Endothelial cell of umbilical vein (primary cell): ENCODE measurements around the gene CHST11. TPM values are rescaled to one million over a fixed set of nuclear protein-coding genes. Genes with fewer than 3 reads are reported as not detected.

Experiments
- BruUV-seq: library from RNA; stranded (reverse); fragments of 400-500 nt; replicated peaks from 2 replicates; lab custom pipeline; 2021; lab: Mats Ljungman, UMichigan
- CTCF ChIA-PET: fragments of 300-600, 350-600 bp; sonication (Branson Sonifier 250); formaldehyde crosslinking; loops from one replicate; lab custom pipeline; 2021; ENCODE audit warnings: antibody characterized with exemption, inconsistent platforms; lab: Charles Lee
- POLR2A ChIA-PET: fragments of 300-600, 350-600 bp; sonication (Branson Sonifier 250); formaldehyde crosslinking; loops from one replicate; lab custom pipeline; 2021; ENCODE audit warnings: antibody characterized with exemption, inconsistent platforms; lab: Charles Lee
- DNase-seq: peaks from one replicate; pipeline ENCODE4 v3.0.0-alpha.2; 2011; ENCODE audit warnings: low read depth, low spot score
- FAIRE-seq: peaks from 2 replicates; lab custom pipeline; 2011; peaks lifted over from hg19 to GRCh38; lab: Jason Lieb, UNC
- H2AFZ ChIP-seq: 2 replicates; pipeline ENCODE4 v1.6.0; 2012; ENCODE audit warnings: low read depth, low read length, control low read depth, inconsistent platforms
- H3K27ac ChIP-seq: 2 replicates; pipeline ENCODE4 v1.5.1; 2011; ENCODE audit warnings: low read depth, mild to moderate bottlenecking, control low read depth, low read length, moderate library complexity; ENCODE audit not compliant: insufficient read depth
- H3K27me3 ChIP-seq, 2 experiments: 2 replicates each; pipeline versions ENCODE4 v1.6.0 to v1.6.1; 2011; ENCODE audit warnings: low read length in 2 of 2, mixed read lengths in 1 of 2; ENCODE audit not compliant: control insufficient read depth in 2 of 2, insufficient read depth in 2 of 2
- H3K36me3 ChIP-seq, 2 experiments: 2 replicates in 1 of 2; 3 replicates in 1 of 2; pipeline ENCODE4 v1.5.1; 2011; ENCODE audit warnings: low read length in 2 of 2, mild to moderate bottlenecking in 1 of 2, moderate library complexity in 1 of 2; ENCODE audit not compliant: control insufficient read depth in 2 of 2, insufficient read depth in 2 of 2; ENCODE audit errors: extremely low read depth in 1 of 2
- H3K4me1 ChIP-seq: 3 replicates; pipeline ENCODE4 v1.5.1; 2011; ENCODE audit warnings: mild to moderate bottlenecking, low read length; ENCODE audit not compliant: control insufficient read depth, insufficient read depth; ENCODE audit errors: extremely low read depth
- H3K4me2 ChIP-seq: 2 replicates; pipeline ENCODE4 v1.6.1; 2011; ENCODE audit warnings: low read length, control low read depth, mixed read lengths; ENCODE audit not compliant: insufficient read depth
- H3K4me3 ChIP-seq, 3 experiments: fragments of 200-600 bp in 1 of 3; sonication (generic), shearing (Covaris generic) in 1 of 3; replicated peaks in 1 of 3; 2 replicates each; pipeline ENCODE4 v1.5.1; 2011 to 2016; ENCODE audit warnings: control low read depth in 3 of 3, low read length in 3 of 3, mild to moderate bottlenecking in 2 of 3, inconsistent platforms in 1 of 3, low read depth in 1 of 3, moderate library complexity in 1 of 3; ENCODE audit not compliant: insufficient read depth in 1 of 3
- H3K79me2 ChIP-seq: 2 replicates; pipeline ENCODE4 v1.6.0; 2012; ENCODE audit warnings: low read length, inconsistent platforms; ENCODE audit not compliant: control insufficient read depth, insufficient read depth
- H3K9ac ChIP-seq: replicated peaks from 2 replicates; pipeline ENCODE3; 2011; ENCODE audit warnings: low read length, control low read depth; ENCODE audit not compliant: insufficient read depth; ENCODE audit errors: extremely low read depth
- H3K9me1 ChIP-seq: replicated peaks from 3 replicates; pipeline ENCODE4 v1.6.0; 2011; ENCODE audit warnings: mild to moderate bottlenecking, low read length; ENCODE audit not compliant: control insufficient read depth, insufficient read depth; ENCODE audit errors: extremely low read depth
- H3K9me3 ChIP-seq: replicated peaks from 2 replicates; pipeline ENCODE4 v1.5.1; 2012; ENCODE audit warnings: low read length, inconsistent platforms; ENCODE audit not compliant: control insufficient read depth, insufficient read depth
- H4K20me1 ChIP-seq: replicated peaks from 2 replicates; pipeline ENCODE3; 2011; ENCODE audit warnings: mild to moderate bottlenecking, low read length; ENCODE audit not compliant: control insufficient read depth, insufficient read depth; ENCODE audit errors: extremely low read depth
- EZH2 ChIP-seq: IDR thresholded peaks from 2 replicates; pipeline ENCODE4 v1.6.1; 2012; ENCODE audit warnings: borderline replicate concordance, low read depth, mild to moderate bottlenecking, moderate library complexity, low read length, inconsistent platforms; ENCODE audit not compliant: severe bottlenecking
- FOS ChIP-seq: IDR thresholded peaks from 2 replicates; pipeline ENCODE4 v1.6.1; 2011; ENCODE audit warnings: mild to moderate bottlenecking, low read length, moderate library complexity, borderline replicate concordance; ENCODE audit not compliant: insufficient read depth
- JUN ChIP-seq: IDR thresholded peaks from 2 replicates; pipeline ENCODE4 v1.6.1; 2011; ENCODE audit warnings: borderline replicate concordance, low read depth; ENCODE audit not compliant: insufficient read length, insufficient read depth
- POLR2A ChIP-seq: IDR thresholded peaks from 2 replicates; pipeline ENCODE4 v1.6.1; 2012; ENCODE audit warnings: low read depth, mild to moderate bottlenecking, control low read depth, low read length
- POLR2AphosphoS5 ChIP-seq: IDR thresholded peaks from 2 replicates; pipeline ENCODE4 v1.6.1; 2012; ENCODE audit warnings: low read depth, mild to moderate bottlenecking, control low read depth, low read length, moderate library complexity; ENCODE audit not compliant: insufficient read depth
- dilution Hi-C: fragments of 300-500 bp; cut with MboI; formaldehyde crosslinking; loops from one replicate; pipeline ENCODE4 v1.15.0; 2019; ENCODE audit warnings: low sequenced_read_pairs; ENCODE audit not compliant: extremely low pct_ligation_motif_present
- intact Hi-C: fragments of 100-400 bp; cut with micrococcal nuclease; formaldehyde crosslinking; loops from one replicate; pipeline ENCODE4 v1.10.0; 2022
- polyA plus RNA-seq, 4 experiments: library from polyadenylated mRNA; depleted of rRNA in 3 of 4; stranded (reverse) in 3 of 4; unstranded in 1 of 4; fragments of >200 nt; gene quantifications; 2 replicates each; pipeline versions ENCODE4 v1.2.1 to v1.2.3, GENCODE V29; 2011 to 2012; ENCODE audit warnings: missing spikeins in 1 of 4
- total RNA-seq: library from RNA; stranded (reverse); gene quantifications from 2 replicates; pipeline ENCODE4 v1.2.3, GENCODE V29; 2021
- TF ChIP-seq, protein P1 (sequence below), 2 donors: IDR thresholded peaks; 1 replicate in 1 of 2; 2 replicates in 1 of 2; pipeline ENCODE4 v1.5.1; 2011; ENCODE audit warnings: low read length in 2 of 2, mild to moderate bottlenecking in 2 of 2, moderate library complexity in 2 of 2, control low read depth in 1 of 2, inconsistent platforms in 1 of 2, low read depth in 1 of 2; ENCODE audit not compliant: insufficient read depth in 1 of 2; ENCODE audit errors: extremely low read depth in 1 of 2
- TF ChIP-seq, protein P2 (sequence below): IDR thresholded peaks from 2 replicates; pipeline ENCODE4 v1.6.1; 2011; ENCODE audit not compliant: insufficient read depth, insufficient read length

Gene CHST11
- total and polyA plus RNA-seq, 2 donors (not counting 3 experiments of a cell fraction or from before 2014, with no cell fraction given), result 19.7 to 20.9 TPM

GRCh38 chr12:104502638-104503037 is 45.9 kb downstream of the CHST11 start:
- peaks cover 3% of the 10 kb centered on the region for H3K79me2 ChIP-seq
- no peaks in the 10 kb centered on the region for H4K20me1 ChIP-seq
- no peaks in the 10 kb centered on the region for H3K27me3 ChIP-seq
- no peak for DNase-seq
- H3K9me3 ChIP-seq, result no peaks in the 10 kb centered on the region
- TF ChIP-seq JUN, result no peak
- TF ChIP-seq POLR2AphosphoS5, result no peak
- no peak for TF ChIP-seq EZH2
- no peak for TF ChIP-seq POLR2A
- TF ChIP-seq, protein P1, sequence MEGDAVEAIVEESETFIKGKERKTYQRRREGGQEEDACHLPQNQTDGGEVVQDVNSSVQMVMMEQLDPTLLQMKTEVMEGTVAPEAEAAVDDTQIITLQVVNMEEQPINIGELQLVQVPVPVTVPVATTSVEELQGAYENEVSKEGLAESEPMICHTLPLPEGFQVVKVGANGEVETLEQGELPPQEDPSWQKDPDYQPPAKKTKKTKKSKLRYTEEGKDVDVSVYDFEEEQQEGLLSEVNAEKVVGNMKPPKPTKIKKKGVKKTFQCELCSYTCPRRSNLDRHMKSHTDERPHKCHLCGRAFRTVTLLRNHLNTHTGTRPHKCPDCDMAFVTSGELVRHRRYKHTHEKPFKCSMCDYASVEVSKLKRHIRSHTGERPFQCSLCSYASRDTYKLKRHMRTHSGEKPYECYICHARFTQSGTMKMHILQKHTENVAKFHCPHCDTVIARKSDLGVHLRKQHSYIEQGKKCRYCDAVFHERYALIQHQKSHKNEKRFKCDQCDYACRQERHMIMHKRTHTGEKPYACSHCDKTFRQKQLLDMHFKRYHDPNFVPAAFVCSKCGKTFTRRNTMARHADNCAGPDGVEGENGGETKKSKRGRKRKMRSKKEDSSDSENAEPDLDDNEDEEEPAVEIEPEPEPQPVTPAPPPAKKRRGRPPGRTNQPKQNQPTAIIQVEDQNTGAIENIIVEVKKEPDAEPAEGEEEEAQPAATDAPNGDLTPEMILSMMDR (IDR thresholded peaks at IDR 0.05; ENCODE audit: extremely low read depth in 1 of 2, insufficient read depth in 1 of 2, low read depth in 1 of 2, low read length in 2 of 2), result no peak
- TF ChIP-seq FOS, result no peak
- TF ChIP-seq, protein P2, sequence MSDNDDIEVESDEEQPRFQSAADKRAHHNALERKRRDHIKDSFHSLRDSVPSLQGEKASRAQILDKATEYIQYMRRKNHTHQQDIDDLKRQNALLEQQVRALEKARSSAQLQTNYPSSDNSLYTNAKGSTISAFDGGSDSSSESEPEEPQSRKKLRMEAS, result no peak
- no peaks in the 10 kb centered on the region for H3K36me3 ChIP-seq
- no peak overlapping the region for H3K9ac ChIP-seq
- BruUV-seq, result no TSS peak
- H2AFZ ChIP-seq, result no peak overlapping the region
- H3K27ac ChIP-seq, result no peak overlapping the region
- ChIA-PET POLR2A (no interaction called here), CTCF (interaction anchor here (1.1 kb wide), 1 partner anchor 29 kb away, joined by 3 read pairs; no protein-coding TSS in a partner anchor)
- H3K4me2 ChIP-seq, result no peak overlapping the region
- H3K9me1 ChIP-seq, result no peaks in the 10 kb centered on the region
- peaks cover 7% of the 10 kb centered on the region for H3K4me1 ChIP-seq
- dilution Hi-C loops (no loop called here), intact Hi-C loops (no loop called here)
- no peak overlapping the region for H3K4me3 ChIP-seq
- FAIRE-seq, result no peak
